ENCODE measurements around the gene LIF.

LIF gene

GRCh38 chr22:30209642-30210041 is 36.9 kb downstream of the LIF start:
- no peak for ATAC-seq
- TF ChIP-seq, protein P1, sequence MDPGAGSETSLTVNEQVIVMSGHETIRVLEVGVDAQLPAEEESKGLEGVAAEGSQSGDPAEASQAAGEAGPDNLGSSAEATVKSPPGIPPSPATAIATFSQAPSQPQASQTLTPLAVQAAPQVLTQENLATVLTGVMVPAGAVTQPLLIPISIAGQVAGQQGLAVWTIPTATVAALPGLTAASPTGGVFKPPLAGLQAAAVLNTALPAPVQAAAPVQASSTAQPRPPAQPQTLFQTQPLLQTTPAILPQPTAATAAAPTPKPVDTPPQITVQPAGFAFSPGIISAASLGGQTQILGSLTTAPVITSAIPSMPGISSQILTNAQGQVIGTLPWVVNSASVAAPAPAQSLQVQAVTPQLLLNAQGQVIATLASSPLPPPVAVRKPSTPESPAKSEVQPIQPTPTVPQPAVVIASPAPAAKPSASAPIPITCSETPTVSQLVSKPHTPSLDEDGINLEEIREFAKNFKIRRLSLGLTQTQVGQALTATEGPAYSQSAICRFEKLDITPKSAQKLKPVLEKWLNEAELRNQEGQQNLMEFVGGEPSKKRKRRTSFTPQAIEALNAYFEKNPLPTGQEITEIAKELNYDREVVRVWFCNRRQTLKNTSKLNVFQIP (CRISPR knock-in tag; IDR thresholded peaks at IDR 0.05; ENCODE audit: borderline replicate concordance, low read depth) = no peak
- TF ChIP-seq ZNF70 (CRISPR knock-in tag; IDR thresholded peaks at IDR 0.05) = no peak
- no peak for TF ChIP-seq ISL1 (CRISPR knock-in tag; IDR thresholded peaks at IDR 0.05)
- no peak for TF ChIP-seq OSR1 (CRISPR knock-in tag; IDR thresholded peaks at IDR 0.05)
- no peak for TF ChIP-seq ZFP30 (CRISPR knock-in tag; IDR thresholded peaks at IDR 0.05)
- TF ChIP-seq RARB (CRISPR knock-in tag; IDR thresholded peaks at IDR 0.05) = no peak

GRCh38 chr22:30208631-30209603 is 37.6 kb downstream of the LIF start:
- TF ChIP-seq ISL1 (CRISPR knock-in tag; IDR thresholded peaks at IDR 0.05) = peak; percentile 72
- peak; percentile 58; the same call in 1 of the 2 replicates for TF ChIP-seq ZNF565 (CRISPR knock-in tag; conservative IDR thresholded peaks at IDR 0.05; ENCODE audit: low read depth)
- TF ChIP-seq RARB (CRISPR knock-in tag; IDR thresholded peaks at IDR 0.05) = no peak
- TF ChIP-seq TCF4 (CRISPR knock-in tag; IDR thresholded peaks at IDR 0.05; ENCODE audit: borderline replicate concordance) = peak; percentile 53
- TF ChIP-seq ZFP3 (CRISPR knock-in tag; IDR thresholded peaks at IDR 0.05) = peak; percentile 90
- TF ChIP-seq, protein P2, sequence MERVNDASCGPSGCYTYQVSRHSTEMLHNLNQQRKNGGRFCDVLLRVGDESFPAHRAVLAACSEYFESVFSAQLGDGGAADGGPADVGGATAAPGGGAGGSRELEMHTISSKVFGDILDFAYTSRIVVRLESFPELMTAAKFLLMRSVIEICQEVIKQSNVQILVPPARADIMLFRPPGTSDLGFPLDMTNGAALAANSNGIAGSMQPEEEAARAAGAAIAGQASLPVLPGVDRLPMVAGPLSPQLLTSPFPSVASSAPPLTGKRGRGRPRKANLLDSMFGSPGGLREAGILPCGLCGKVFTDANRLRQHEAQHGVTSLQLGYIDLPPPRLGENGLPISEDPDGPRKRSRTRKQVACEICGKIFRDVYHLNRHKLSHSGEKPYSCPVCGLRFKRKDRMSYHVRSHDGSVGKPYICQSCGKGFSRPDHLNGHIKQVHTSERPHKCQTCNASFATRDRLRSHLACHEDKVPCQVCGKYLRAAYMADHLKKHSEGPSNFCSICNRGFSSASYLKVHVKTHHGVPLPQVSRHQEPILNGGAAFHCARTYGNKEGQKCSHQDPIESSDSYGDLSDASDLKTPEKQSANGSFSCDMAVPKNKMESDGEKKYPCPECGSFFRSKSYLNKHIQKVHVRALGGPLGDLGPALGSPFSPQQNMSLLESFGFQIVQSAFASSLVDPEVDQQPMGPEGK (CRISPR knock-in tag; IDR thresholded peaks at IDR 0.05; ENCODE audit: borderline replicate concordance) = 0 out of 2 replicates have a peak, but pooled peaks have one; percentile 16
- TF ChIP-seq, protein P1 (CRISPR knock-in tag; IDR thresholded peaks at IDR 0.05; ENCODE audit: borderline replicate concordance, low read depth) = 0 out of 2 replicates have a peak, but pooled peaks have one; percentile 13
- TF ChIP-seq BACH2 (CRISPR knock-in tag; IDR thresholded peaks at IDR 0.05; ENCODE audit: borderline replicate concordance) = no peak
- peak; percentile 96 for TF ChIP-seq CSDC2 (CRISPR knock-in tag; IDR thresholded peaks at IDR 0.05)
- TF ChIP-seq SNAI2 (CRISPR knock-in tag; IDR thresholded peaks at IDR 0.05) = peak; percentile 94
- TF ChIP-seq ZFP30 (CRISPR knock-in tag; IDR thresholded peaks at IDR 0.05) = no peak
- no peak for TF ChIP-seq ZNF70 (CRISPR knock-in tag; IDR thresholded peaks at IDR 0.05)
- TF ChIP-seq, protein P3, sequence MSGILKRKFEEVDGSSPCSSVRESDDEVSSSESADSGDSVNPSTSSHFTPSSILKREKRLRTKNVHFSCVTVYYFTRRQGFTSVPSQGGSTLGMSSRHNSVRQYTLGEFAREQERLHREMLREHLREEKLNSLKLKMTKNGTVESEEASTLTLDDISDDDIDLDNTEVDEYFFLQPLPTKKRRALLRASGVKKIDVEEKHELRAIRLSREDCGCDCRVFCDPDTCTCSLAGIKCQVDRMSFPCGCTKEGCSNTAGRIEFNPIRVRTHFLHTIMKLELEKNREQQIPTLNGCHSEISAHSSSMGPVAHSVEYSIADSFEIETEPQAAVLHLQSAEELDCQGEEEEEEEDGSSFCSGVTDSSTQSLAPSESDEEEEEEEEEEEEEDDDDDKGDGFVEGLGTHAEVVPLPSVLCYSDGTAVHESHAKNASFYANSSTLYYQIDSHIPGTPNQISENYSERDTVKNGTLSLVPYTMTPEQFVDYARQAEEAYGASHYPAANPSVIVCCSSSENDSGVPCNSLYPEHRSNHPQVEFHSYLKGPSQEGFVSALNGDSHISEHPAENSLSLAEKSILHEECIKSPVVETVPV (CRISPR knock-in tag; IDR thresholded peaks at IDR 0.05) = no peak; the same call in 1 of the 2 replicates
- TF ChIP-seq ZC3H10 (CRISPR knock-in tag; IDR thresholded peaks at IDR 0.05) = peak; percentile 72
- no peak for TF ChIP-seq CREB5 (CRISPR knock-in tag; IDR thresholded peaks at IDR 0.05; ENCODE audit: low read depth)
- TF ChIP-seq OSR1 (CRISPR knock-in tag; IDR thresholded peaks at IDR 0.05) = peak; percentile 82; the same call in 1 of the 2 replicates
- no peak for TF ChIP-seq ZNF8 (CRISPR knock-in tag; IDR thresholded peaks at IDR 0.05)
- ATAC-seq = peak; percentile 23

- ATAC-seq = peak; percentile 85
- TF ChIP-seq CREB5 (CRISPR knock-in tag; IDR thresholded peaks at IDR 0.05; ENCODE audit: low read depth) (peak; percentile 12; the same call in 1 of the 2 replicates), ZNF565 (CRISPR knock-in tag; conservative IDR thresholded peaks at IDR 0.05; ENCODE audit: low read depth) (no peak), ZC3H10 (CRISPR knock-in tag; IDR thresholded peaks at IDR 0.05) (no peak), RARB (CRISPR knock-in tag; IDR thresholded peaks at IDR 0.05) (no peak; the same call in 1 of the 2 replicates), TOX (CRISPR knock-in tag; IDR thresholded peaks at IDR 0.05; ENCODE audit: borderline replicate concordance) (0 out of 2 replicates have a peak, but pooled peaks have one; percentile 19), ARNTL (CRISPR knock-in tag; IDR thresholded peaks at IDR 0.05; ENCODE audit: borderline replicate concordance, low read depth) (no peak), ZNF70 (CRISPR knock-in tag; IDR thresholded peaks at IDR 0.05) (no peak), OSR1 (CRISPR knock-in tag; IDR thresholded peaks at IDR 0.05) (no peak), BACH2 (CRISPR knock-in tag; IDR thresholded peaks at IDR 0.05; ENCODE audit: borderline replicate concordance) (no peak), ZNF8 (CRISPR knock-in tag; IDR thresholded peaks at IDR 0.05) (no peak), ZFP30 (CRISPR knock-in tag; IDR thresholded peaks at IDR 0.05) (no peak), PPARA (CRISPR knock-in tag; IDR thresholded peaks at IDR 0.05; ENCODE audit: borderline replicate concordance) (no peak), ISL1 (CRISPR knock-in tag; IDR thresholded peaks at IDR 0.05) (peak; percentile 44), TCF4 (CRISPR knock-in tag; IDR thresholded peaks at IDR 0.05; ENCODE audit: borderline replicate concordance) (no peak), SNAI2 (CRISPR knock-in tag; IDR thresholded peaks at IDR 0.05) (peak; percentile 92; the same call in 1 of the 2 replicates), GLIS3 (CRISPR knock-in tag; IDR thresholded peaks at IDR 0.05) (no peak)
- TF ChIP-seq, protein P4, sequence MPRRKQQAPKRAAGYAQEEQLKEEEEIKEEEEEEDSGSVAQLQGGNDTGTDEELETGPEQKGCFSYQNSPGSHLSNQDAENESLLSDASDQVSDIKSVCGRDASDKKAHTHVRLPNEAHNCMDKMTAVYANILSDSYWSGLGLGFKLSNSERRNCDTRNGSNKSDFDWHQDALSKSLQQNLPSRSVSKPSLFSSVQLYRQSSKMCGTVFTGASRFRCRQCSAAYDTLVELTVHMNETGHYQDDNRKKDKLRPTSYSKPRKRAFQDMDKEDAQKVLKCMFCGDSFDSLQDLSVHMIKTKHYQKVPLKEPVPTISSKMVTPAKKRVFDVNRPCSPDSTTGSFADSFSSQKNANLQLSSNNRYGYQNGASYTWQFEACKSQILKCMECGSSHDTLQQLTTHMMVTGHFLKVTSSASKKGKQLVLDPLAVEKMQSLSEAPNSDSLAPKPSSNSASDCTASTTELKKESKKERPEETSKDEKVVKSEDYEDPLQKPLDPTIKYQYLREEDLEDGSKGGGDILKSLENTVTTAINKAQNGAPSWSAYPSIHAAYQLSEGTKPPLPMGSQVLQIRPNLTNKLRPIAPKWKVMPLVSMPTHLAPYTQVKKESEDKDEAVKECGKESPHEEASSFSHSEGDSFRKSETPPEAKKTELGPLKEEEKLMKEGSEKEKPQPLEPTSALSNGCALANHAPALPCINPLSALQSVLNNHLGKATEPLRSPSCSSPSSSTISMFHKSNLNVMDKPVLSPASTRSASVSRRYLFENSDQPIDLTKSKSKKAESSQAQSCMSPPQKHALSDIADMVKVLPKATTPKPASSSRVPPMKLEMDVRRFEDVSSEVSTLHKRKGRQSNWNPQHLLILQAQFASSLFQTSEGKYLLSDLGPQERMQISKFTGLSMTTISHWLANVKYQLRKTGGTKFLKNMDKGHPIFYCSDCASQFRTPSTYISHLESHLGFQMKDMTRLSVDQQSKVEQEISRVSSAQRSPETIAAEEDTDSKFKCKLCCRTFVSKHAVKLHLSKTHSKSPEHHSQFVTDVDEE (CRISPR knock-in tag; IDR thresholded peaks at IDR 0.05) = no peak
Observed at GRCh38 chr22:30206944-30207343, 39.6 kb downstream of the LIF start.

All from SK-N-SH treated with all-trans-retinoic acid at 6 μM for 48 hours (cell line).